Hepatocyte (in vitro differentiated cells): ENCODE data around the gene PXMP4.

Experiments
- CTCF ChIP-seq: fragments of 200-600 bp; sonication (generic); IDR thresholded peaks from 2 replicates; pipeline ENCODE4 v1.5.1; 2016; ENCODE audit warnings: antibody characterized with exemption, mild to moderate bottlenecking; ENCODE audit not compliant: poor library complexity
- EZH2phosphoT487 ChIP-seq: fragments of 200-600 bp; sonication (generic); IDR thresholded peaks from one replicate; pipeline ENCODE4 v1.6.1; 2018; ENCODE audit warnings: antibody characterized with exemption, mild to moderate bottlenecking, low read depth, moderate library complexity; ENCODE audit not compliant: unreplicated experiment, severe bottlenecking

GRCh38 chr20:33757458-33757857, 37.3 kb upstream of the PXMP4 start:
- TF ChIP-seq CTCF: no peak
- no peak for TF ChIP-seq EZH2phosphoT487
